HCT116 (cell line): ENCODE results near the gene GOSR1. TPM values are rescaled to one million over a fixed set of nuclear protein-coding genes. Genes with fewer than 3 reads are reported as not detected.
"Not testable (repeated sequence)": the region's sequence is repeated elsewhere in the genome, so short reads cannot be mapped to it uniquely, and the experiment has no call there.

Source experiments
- ATAC-seq: fragments of 200-7000 bp; cut with Tn5 transposase; 2 replicates; pipeline ENCODE4 v1.9.1; 2020; ENCODE audit warnings: mild to moderate bottlenecking, moderate library complexity
- BruUV-seq: library from RNA; stranded (reverse); fragments of 400-500 nt; replicated peaks from 2 replicates; lab custom pipeline; 2021; lab: Mats Ljungman, UMichigan
- CTCF ChIA-PET: fragments of 300-600 bp; sonication (Branson Sonifier 250); formaldehyde crosslinking; loops from one replicate; lab custom pipeline; 2021; ENCODE audit warnings: antibody characterized with exemption; lab: Charles Lee
- POLR2A ChIA-PET: fragments of 300-600, 350-600 bp; sonication (Branson Sonifier 250); formaldehyde crosslinking; loops from one replicate; lab custom pipeline; 2021; ENCODE audit warnings: antibody characterized with exemption; lab: Charles Lee
- RAD21 ChIA-PET, 2 experiments: fragments of 300-600 bp; sonication (Branson Sonifier 250); formaldehyde crosslinking; loops; one replicate each; lab custom pipeline; 2023; ENCODE audit warnings: low total read pairs in 2 of 2; ENCODE audit not compliant: uncharacterized antibody in 2 of 2, unreplicated experiment in 2 of 2, low non-redundant PET in 1 of 2; lab: Charles Lee
- DNase-seq: peaks from one replicate; pipeline ENCODE4 v3.0.0-alpha.2; 2010; ENCODE audit warnings: low read depth, low spot score
- H2AFZ ChIP-seq: fragments of 200-600 bp; shearing (Covaris generic), sonication (generic); 2 replicates; pipeline ENCODE4 v1.6.1; 2017; ENCODE audit warnings: low read depth, mixed run types, mixed read lengths, antibody characterized with exemption, low read length; ENCODE audit not compliant: poor library complexity, severe bottlenecking
- H3K27ac ChIP-seq: 2 replicates; pipeline ENCODE4 v1.5.1; 2012; ENCODE audit warnings: low read depth, low read length
- H3K27me3 ChIP-seq: fragments of 200-600 bp; sonication (generic); 2 replicates; pipeline ENCODE4 v1.6.1; 2016; ENCODE audit warnings: mixed run types, low read length, mixed read lengths; ENCODE audit not compliant: insufficient read depth
- H3K36me3 ChIP-seq, 2 experiments: fragments of 200-500 bp in 1 of 2; fragments of 200-600 bp in 1 of 2; sonication (Bioruptor generic) in 1 of 2; sonication (generic) in 1 of 2; 2 replicates each; pipeline versions ENCODE4 v1.5.1 to v1.6.1; 2014 to 2016; ENCODE audit warnings: low read length in 2 of 2, inconsistent platforms in 1 of 2, mixed read lengths in 1 of 2, mixed run types in 1 of 2; ENCODE audit not compliant: insufficient read depth in 2 of 2, control insufficient read depth in 1 of 2
- H3K4me1 ChIP-seq, 2 experiments: fragments of 200-600 bp in 1 of 2; sonication (generic) in 1 of 2; 2 replicates each; pipeline versions ENCODE4 v1.5.1 to v1.6.1; 2012 to 2017; ENCODE audit warnings: low read length in 2 of 2, inconsistent platforms in 1 of 2, mild to moderate bottlenecking in 1 of 2, mixed read lengths in 1 of 2, mixed run types in 1 of 2, moderate library complexity in 1 of 2; ENCODE audit not compliant: insufficient read depth in 2 of 2, control insufficient read depth in 1 of 2
- H3K4me2 ChIP-seq: fragments of 200-600 bp; sonication (generic); 2 replicates; pipeline ENCODE4 v1.6.1; 2017; ENCODE audit warnings: mixed run types, low read length, mixed read lengths
- H3K4me3 ChIP-seq, 2 experiments: fragments of 200-600 bp in 1 of 2; sonication (generic) in 1 of 2; replicated peaks in 1 of 2; 2 replicates each; pipeline ENCODE4 v1.5.1; 2011 to 2016; ENCODE audit warnings: low read length in 2 of 2, control low read depth in 1 of 2, low read depth in 1 of 2, mild to moderate bottlenecking in 1 of 2, mixed read lengths in 1 of 2, mixed run types in 1 of 2
- H3K79me2 ChIP-seq: fragments of 200-600 bp; sonication (generic); 2 replicates; pipeline ENCODE4 v1.6.1; 2017; ENCODE audit warnings: mild to moderate bottlenecking, mixed run types, low read length, moderate library complexity, mixed read lengths; ENCODE audit not compliant: insufficient read depth
- H3K9ac ChIP-seq: fragments of 200-600 bp; sonication (generic); 2 replicates; pipeline ENCODE4 v1.6.1; 2016; ENCODE audit warnings: low read length, mixed read lengths
- H3K9me2 ChIP-seq: fragments of 200-600 bp; sonication (generic), shearing (Covaris generic); 2 replicates; pipeline ENCODE4 v1.6.1; 2017; ENCODE audit warnings: mixed run types, mild to moderate bottlenecking, moderate library complexity; ENCODE audit not compliant: insufficient read depth
- H3K9me3 ChIP-seq, 2 experiments: fragments of 200-500 bp in 1 of 2; fragments of 200-600 bp in 1 of 2; sonication (Bioruptor generic) in 1 of 2; sonication (generic) in 1 of 2; 2 replicates each; pipeline ENCODE4 v1.6.1; 2014 to 2017; ENCODE audit warnings: low read length in 2 of 2, mixed read lengths in 2 of 2, inconsistent platforms in 1 of 2, low read depth in 1 of 2, mild to moderate bottlenecking in 1 of 2, mixed run types in 1 of 2, moderate library complexity in 1 of 2; ENCODE audit not compliant: control insufficient read depth in 1 of 2, insufficient read depth in 1 of 2
- H4K20me1 ChIP-seq: fragments of 200-600 bp; sonication (generic), shearing (Covaris generic); 2 replicates; pipeline ENCODE4 v1.6.1; 2017; ENCODE audit warnings: mixed run types, mild to moderate bottlenecking, moderate library complexity; ENCODE audit not compliant: insufficient read depth
- CTCF ChIP-seq, 3 experiments: fragments of 200-600 bp in 1 of 3; sonication (generic) in 1 of 3; IDR thresholded peaks in 2 of 3; conservative IDR thresholded peaks in 1 of 3; 2 replicates each; pipeline ENCODE4 v1.5.1; 2012 to 2017; ENCODE audit warnings: low read depth in 2 of 3, low read length in 2 of 3, antibody characterized with exemption in 1 of 3, borderline replicate concordance in 1 of 3, control low read depth in 1 of 3, mild to moderate bottlenecking in 1 of 3, mixed read lengths in 1 of 3, mixed run types in 1 of 3, moderate library complexity in 1 of 3; ENCODE audit not compliant: insufficient read depth in 1 of 3
- EZH2phosphoT487 ChIP-seq: fragments of 200-600 bp; IDR thresholded peaks from 2 replicates; pipeline ENCODE4 v1.6.1; 2018; ENCODE audit warnings: antibody characterized with exemption, borderline replicate concordance
- FOSL1 ChIP-seq: IDR thresholded peaks from 2 replicates; pipeline ENCODE4 v1.6.1; 2012; ENCODE audit warnings: low read depth
- POLR2A ChIP-seq: IDR thresholded peaks from 2 replicates; pipeline ENCODE4 v1.7.0; 2011; ENCODE audit warnings: borderline replicate concordance; ENCODE audit not compliant: insufficient read depth, insufficient read length; ENCODE audit errors: extremely low read depth
- RAD21 ChIP-seq: IDR thresholded peaks from 2 replicates; pipeline ENCODE4 v1.6.1; 2012; ENCODE audit warnings: low read depth, mild to moderate bottlenecking
- SIN3A ChIP-seq: IDR thresholded peaks from 2 replicates; pipeline ENCODE4 v1.6.1; 2012; ENCODE audit warnings: low read depth
- SRF ChIP-seq: IDR thresholded peaks from 2 replicates; pipeline ENCODE4 v1.6.1; 2012; ENCODE audit warnings: low read depth
- TCF7L2 ChIP-seq: IDR thresholded peaks from 2 replicates; pipeline ENCODE4 v1.7.0; 2011; ENCODE audit warnings: borderline replicate concordance, inconsistent platforms; ENCODE audit not compliant: insufficient read depth, insufficient read length; ENCODE audit errors: extremely low read depth
- YY1 ChIP-seq: IDR thresholded peaks from 2 replicates; pipeline ENCODE4 v1.6.1; 2011; ENCODE audit warnings: low read length, low read depth, moderate library complexity, mild to moderate bottlenecking; ENCODE audit not compliant: insufficient replicate concordance; ENCODE audit errors: extremely low read depth
- ZFX ChIP-seq: fragments of 450-650 bp; IDR thresholded peaks from 2 replicates; pipeline ENCODE4 v1.6.1; 2017
- ZNF274 ChIP-seq: fragments of 200-500 bp; sonication (Bioruptor generic); IDR thresholded peaks from 2 replicates; pipeline ENCODE4 v1.6.1; 2014; ENCODE audit warnings: mild to moderate bottlenecking, low read depth, low read length, inconsistent platforms
- intact Hi-C: fragments of 100-400 bp; cut with micrococcal nuclease; formaldehyde crosslinking; loops from 2 replicates; pipeline ENCODE4 v1.10.0; 2022
- total RNA-seq: library from RNA; stranded (reverse); gene quantifications from one replicate; pipeline ENCODE4 v1.2.1, GENCODE V29; 2021; ENCODE audit not compliant: unreplicated experiment

GOSR1 gene
- total RNA-seq, 1 experiment from 2014 or later, result 48.8 TPM

- DNase-seq (no peak), ATAC-seq (no peak)
- BruUV-seq, result no TSS peak
- Histone ChIP-seq H3K79me2 (no peaks in the 10 kb centered on the region), H3K4me2 (no peak overlapping the region), H3K36me3 (no peaks in the 10 kb centered on the region), H3K4me3 (no peak overlapping the region), H2AFZ (no peak overlapping the region), H4K20me1 (no peaks in the 10 kb centered on the region), H3K9ac (no peak overlapping the region), H3K27me3 (no peaks in the 10 kb centered on the region), H3K4me1 (peaks cover 17 to 24% of the 10 kb centered on the region in 2 experiments), H3K9me2 (no peaks in the 10 kb centered on the region), H3K9me3 (no peaks in the 10 kb centered on the region), H3K27ac (no peak overlapping the region)
- POLR2A ChIA-PET, result no interaction called here
- TF ChIP-seq TCF7L2 (no peak), YY1 (no peak), SIN3A (no peak), CTCF (IDR thresholded peaks at IDR 0.05 in 2 of 3, conservative IDR thresholded peaks at IDR 0.05 in 1 of 3; ENCODE audit: borderline replicate concordance in 1 of 3, insufficient read depth in 1 of 3, low read depth in 2 of 3, low read length in 2 of 3) (no peak), ZFX (no peak), ZNF274 (no peak), EZH2phosphoT487 (no peak), POLR2A (no peak), FOSL1 (no peak), SRF (no peak), RAD21 (no peak)
- intact Hi-C loops, result no loop called here
- RAD21 ChIA-PET, result no interaction called here
- CTCF ChIA-PET, result no interaction called here
Measured at GRCh38 chr17:30547778-30548573, 70.8 kb downstream of the GOSR1 start.

GRCh38 chr17:30549181-30549580 lies 72.0 kb downstream of the GOSR1 start:
- ATAC-seq, H3K9ac ChIP-seq, H3K79me2 ChIP-seq, H3K9me3 ChIP-seq, H3K4me2 ChIP-seq, H3K4me3 ChIP-seq, BruUV-seq, RAD21 ChIA-PET, H3K9me2 ChIP-seq, H4K20me1 ChIP-seq, intact Hi-C loops, H3K27ac ChIP-seq, POLR2A ChIA-PET, H2AFZ ChIP-seq, DNase-seq, CTCF ChIA-PET, H3K27me3 ChIP-seq, H3K36me3 ChIP-seq: not testable (repeated sequence)
- H3K4me1 ChIP-seq, result peaks cover 17 to 24% of the 10 kb centered on the region in 2 experiments
